Measurements from ENCODE around the gene A3GALT2.
"Not testable (repeated sequence)": the region's sequence is repeated elsewhere in the genome, so short reads cannot be mapped to it uniquely, and the experiment has no call there.

A3GALT2 gene

GRCh38 chr1:33290615-33291014 lies 30.3 kb downstream of the A3GALT2 start:
- not testable (repeated sequence) for DNase-seq

- DNase-seq: no peak
Measured at GRCh38 chr1:33289858-33290154, 31.1 kb downstream of the A3GALT2 start.

GRCh38 chr1:33288976-33289857 lies 31.7 kb downstream of the A3GALT2 start:
- DNase-seq: no peak

- no peak for DNase-seq
Measured at GRCh38 chr1:33287317-33287716, 33.6 kb downstream of the A3GALT2 start.

DNA sequence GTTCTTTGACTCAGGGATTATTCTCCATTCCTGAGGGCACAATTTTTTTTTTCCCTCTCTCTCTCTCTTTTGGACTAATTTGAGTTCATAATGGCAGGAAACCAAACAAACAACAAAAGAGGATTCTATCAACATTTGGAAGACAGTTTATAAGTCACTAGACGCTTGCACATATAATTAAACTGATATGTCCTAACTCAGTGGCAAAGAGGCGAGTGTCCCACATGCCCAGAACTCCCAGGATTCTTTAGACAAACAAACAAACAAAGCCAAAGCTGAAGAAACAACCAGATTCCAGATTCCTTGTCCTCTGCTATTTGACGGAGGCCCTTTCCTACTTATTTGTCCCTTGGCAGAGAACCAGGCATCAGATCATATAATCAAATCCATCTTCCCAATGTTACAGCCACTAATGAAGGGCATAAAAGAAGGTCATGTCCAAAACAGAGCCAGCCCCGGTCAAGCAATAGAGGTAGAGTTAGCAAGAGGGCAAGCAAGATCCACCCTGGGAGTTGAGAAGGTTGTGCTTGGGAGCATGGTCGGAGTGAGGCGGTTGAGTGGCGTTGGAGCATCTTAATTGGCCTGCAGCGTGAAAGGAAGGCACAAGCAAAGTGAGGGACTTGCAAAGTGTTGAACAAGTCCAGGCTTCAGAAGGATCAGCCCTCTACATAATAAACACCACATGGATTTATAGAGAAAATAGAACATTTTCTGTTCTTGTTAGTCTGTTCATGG lies 34.3 kb downstream of the A3GALT2 start:
- DNase-seq: no peak

GRCh38 chr1:33284049-33284448 lies 36.8 kb downstream of the A3GALT2 start:
- DNase-seq: no peak

GRCh38 chr1:33282791-33283190 lies 38.1 kb downstream of the A3GALT2 start:
- DNase-seq: no peak

- DNase-seq: no peak
Measured at GRCh38 chr1:33281554-33282303, 39.2 kb downstream of the A3GALT2 start.

DNA sequence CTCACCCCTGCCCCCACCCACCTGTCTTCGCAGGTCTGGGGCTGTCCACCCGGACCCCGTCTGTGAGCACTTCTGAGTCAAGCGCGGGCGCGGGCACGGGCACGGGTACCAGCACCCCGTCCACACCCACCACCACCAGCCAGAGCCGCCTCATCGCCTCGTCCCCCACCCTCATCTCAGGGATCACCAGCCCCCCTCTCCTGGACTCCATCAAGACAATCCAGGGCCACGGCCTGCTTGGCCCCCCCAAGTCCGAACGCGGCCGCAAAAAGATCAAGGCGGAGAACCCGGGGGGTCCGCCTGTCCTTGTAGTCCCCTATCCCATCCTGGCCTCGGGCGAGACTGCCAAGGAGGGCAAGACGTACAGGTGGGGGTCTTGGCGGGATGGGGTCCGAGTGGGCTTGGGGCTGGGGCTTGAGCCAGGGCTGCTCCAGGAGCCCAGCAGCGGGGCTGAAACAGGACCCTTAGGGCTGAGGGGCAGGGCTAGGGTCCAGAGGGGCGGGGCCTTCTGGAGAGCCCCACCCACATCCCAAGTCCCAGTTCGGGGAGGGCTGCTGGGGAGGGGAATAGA lies 40.7 kb downstream of the A3GALT2 start:
- DNase-seq: no peak

DNA sequence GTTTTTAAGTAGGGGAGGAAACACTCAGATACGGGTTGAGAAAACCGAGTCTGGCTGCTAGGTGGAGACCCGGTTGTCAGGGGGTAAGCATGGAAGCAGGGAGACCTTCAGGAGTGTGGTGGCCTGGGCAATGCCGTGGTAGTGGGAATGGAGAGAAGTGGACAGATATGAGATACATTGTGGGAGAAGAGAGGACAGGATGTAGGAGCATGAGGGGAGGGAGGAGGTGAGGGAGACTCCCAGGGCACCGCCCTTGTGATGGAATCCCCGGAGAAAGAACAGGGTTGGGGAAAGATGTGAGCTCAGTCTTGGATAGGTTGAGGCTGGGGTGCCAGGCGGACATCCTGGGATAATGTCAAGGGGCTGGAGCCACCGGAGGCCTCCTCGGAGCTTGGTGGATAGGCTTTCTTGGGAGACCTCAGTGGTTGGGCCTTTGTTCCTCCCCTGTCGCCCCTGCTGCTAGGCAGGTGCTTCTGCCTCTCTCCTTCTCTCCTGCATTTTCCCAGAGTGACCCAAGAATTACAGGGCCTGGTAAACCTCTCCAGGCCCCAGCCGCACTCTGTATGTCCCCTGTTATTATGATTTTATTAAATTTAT lies 43.3 kb downstream of the A3GALT2 start:
- no peak for DNase-seq

GRCh38 chr1:33276573-33277298 lies 44.2 kb downstream of the A3GALT2 start:
- DNase-seq: no peak

- no peak for DNase-seq
Measured at GRCh38 chr1:33275706-33276572, 45.0 kb downstream of the A3GALT2 start.

DNA sequence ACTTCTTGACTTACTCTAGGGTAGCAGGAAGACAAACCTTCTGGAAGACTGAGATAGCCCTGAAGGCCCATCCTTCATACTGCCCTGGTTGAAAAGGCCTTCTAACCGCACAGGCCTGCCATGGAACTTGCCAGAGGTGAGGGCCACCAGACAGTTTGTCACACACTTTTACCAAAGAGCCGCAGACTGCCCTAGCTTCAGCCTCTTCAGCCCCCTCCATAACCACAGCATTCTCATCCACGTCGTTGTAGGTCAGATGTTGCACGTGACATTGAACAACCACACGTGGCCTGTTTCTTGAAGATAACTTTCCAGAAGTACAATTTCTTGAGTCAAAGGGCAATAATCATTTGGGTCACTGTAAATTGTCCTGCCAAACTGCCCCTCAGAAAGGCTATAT lies 45.7 kb downstream of the A3GALT2 start:
- no peak for DNase-seq

DNA sequence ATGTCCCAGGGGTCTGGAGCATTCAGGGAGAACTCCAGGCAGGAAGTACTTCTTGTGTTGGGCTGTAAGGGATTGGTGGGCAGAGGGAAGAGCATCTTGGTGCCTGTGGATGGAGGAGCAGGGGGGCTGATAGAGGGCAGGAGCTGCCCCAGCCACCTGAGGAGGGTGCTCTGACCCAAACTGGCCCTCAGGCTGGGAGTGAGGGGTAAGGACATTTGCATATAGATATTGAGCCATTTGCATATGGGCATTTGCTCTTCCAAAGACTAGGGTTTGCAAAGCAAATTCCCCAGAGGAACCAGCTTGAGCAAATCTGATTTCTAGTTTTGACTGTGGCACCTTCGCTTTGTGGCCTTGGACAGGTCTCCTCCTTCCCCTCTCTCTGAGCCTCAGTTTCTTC lies 46.5 kb downstream of the A3GALT2 start:
- no peak for DNase-seq

DNA sequence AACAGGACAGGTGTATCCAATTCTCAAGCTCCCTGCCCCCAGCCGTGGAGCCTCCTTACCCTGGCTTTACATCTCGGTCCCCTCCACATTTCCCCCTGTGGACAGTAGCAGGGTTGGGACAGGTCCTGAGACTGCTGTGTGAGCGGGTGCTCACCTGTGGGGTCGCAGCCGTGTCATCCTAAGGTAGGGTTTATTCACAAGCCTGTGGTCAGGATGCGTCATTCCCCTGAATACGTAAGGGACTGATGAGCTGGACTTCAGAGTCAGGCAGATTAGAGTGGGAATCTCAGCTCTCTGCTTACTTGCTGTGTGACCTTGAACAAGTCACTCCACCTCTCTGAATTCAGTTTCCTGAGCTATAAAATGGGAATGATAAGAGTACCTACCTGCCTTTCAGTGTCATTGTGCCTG lies 46.9 kb downstream of the A3GALT2 start:
- no peak for DNase-seq

GRCh38 chr1:33273406-33273805 lies 47.5 kb downstream of the A3GALT2 start:
- DNase-seq: no peak

DNA sequence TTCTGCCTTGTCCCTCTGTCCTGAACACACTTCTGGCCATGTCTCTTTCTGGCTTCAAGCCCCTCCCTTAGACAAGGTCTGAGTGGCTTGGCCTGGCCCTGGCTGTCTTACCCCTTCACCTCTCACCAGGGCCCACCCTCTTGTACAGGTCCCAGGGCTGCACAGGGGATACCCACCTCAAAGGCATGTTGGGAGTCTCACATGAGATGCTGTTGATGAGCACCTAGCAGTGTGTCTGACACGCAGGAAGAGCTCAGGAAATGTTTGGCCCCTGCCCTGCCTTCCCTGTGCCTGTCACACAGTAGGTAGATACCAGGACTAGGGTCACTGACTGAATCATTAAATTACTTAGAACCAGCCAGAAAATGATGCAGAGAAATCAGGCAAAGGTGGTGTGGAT lies 48.0 kb downstream of the A3GALT2 start:
- no peak for DNase-seq

DNA sequence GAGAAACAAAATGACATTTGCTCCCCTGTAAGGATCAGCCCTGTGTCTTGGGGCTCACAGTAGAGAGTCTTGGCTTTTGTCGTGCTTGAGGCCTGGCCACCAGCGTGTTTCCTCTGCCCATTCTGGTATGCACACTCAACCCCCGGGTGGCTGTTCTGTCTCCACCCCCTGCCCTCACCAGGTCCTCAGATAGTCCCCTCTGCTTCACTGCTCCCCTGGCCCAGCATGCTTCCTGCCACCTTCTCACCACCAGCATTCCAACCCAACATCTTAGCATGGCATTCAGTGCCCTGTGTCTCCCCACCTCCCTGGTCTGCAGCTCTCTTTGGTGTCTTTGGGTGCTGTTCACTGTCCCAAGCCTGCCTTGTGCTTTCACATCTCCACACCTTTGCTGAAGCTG lies 48.4 kb downstream of the A3GALT2 start:
- no peak for DNase-seq

DNA sequence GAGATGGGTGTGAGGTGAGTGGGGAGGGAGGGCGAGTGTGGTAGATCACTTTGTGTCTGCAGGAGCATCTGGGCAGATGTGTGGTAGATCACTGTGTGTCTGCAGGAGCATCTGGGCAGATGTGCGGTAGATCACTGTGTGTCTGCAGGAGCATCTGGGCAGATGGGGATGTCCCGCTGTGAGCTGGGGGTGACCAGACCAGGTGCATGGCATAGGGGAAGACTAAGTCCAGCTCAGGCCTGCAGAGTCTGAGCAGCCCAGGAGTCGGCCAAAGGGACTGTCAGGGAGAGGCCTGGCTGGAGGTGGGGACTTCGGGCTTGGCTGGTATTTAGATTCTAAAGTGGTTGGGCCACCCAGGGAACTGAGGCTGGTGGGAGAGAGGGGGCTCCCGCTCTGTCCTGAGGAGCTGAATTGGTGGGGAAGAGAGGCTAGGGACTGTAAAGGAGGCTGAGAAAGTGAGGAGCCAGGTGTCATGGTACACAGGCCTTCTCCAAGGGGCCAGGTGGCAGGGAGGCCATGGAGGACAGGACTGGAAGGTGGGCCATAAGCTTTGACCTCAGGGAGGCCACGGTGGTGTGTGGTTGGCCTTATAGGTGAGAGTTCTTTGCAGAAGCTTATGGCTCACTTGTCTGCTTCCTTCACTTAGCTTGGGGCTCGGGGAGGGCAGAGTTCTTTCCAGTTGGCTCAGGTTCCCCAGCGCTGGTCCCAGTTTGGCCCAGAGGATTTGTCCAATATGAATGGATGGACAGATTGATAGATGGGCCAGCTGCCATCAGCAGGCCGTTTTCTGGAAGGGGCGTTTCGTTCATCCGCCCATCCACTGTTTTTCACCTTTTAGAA lies 49.0 kb downstream of the A3GALT2 start:
- no peak for DNase-seq

GRCh38 chr1:33270808-33271465 lies 50.0 kb downstream of the A3GALT2 start:
- no peak for DNase-seq

Measured in activated CD8-positive, alpha-beta memory T cell treated with anti-CD3 and anti-CD28 coated beads for 24 hours (primary cell).